Measurements from ENCODE around the gene APBB2. TPM values are rescaled to one million over a fixed set of nuclear protein-coding genes. Genes with fewer than 3 reads are reported as not detected.

APBB2 gene
- total and polyA plus RNA-seq, 9 donors: 27.3 to 50.6 (median 36.8) TPM

GRCh38 chr4:40991908-40992307 is 222.4 kb downstream of the APBB2 start:
- H3K36me3 ChIP-seq (ENCODE audit: control insufficient read depth, insufficient read depth, low read length): no peaks in the 10 kb centered on the region
- no peak overlapping the region for H3K4me3 ChIP-seq (ENCODE audit: low read length)
- no peak overlapping the region for H3K27ac ChIP-seq (ENCODE audit: low read length)
- peaks cover 10% of the 10 kb centered on the region for H3K4me1 ChIP-seq (ENCODE audit: control insufficient read depth, insufficient read depth, low read length)
- no peak for DNase-seq
- 100% methylated on average over 1 of the region's 3 CpGs for WGBS (ENCODE audit: insufficient coverage)
- no peaks in the 10 kb centered on the region for H3K9me3 ChIP-seq (replicated peaks; ENCODE audit: control insufficient read depth, low read depth, low read length)
- no peaks in the 10 kb centered on the region for H3K27me3 ChIP-seq (ENCODE audit: control insufficient read depth, insufficient read depth, low read length)

DNA sequence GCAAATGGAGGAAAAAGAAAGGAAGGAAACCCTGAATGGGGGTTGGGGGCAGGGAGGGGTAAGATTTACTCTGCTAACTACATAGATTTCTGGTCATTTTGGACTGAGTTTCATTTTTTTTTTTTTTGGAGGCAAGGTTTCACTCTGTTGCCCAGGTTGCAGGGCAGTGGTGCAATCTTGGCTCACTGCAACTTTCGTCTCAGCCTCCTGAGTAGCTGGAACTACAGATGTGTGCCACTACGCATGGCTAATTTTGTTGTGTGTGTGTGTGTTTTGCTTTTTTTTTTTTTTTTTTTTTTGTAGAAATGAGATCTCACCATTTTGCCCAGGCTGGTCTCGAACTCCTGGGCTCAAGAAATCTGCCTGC is 223.5 kb downstream of the APBB2 start:
- Histone ChIP-seq H3K27ac (ENCODE audit: low read length) (peak overlapping the region; percentile 38), H3K9me3 (replicated peaks; ENCODE audit: control insufficient read depth, low read depth, low read length) (no peaks in the 10 kb centered on the region), H3K27me3 (ENCODE audit: control insufficient read depth, insufficient read depth, low read length) (no peaks in the 10 kb centered on the region), H3K4me3 (ENCODE audit: low read length) (no peak overlapping the region), H3K4me1 (ENCODE audit: control insufficient read depth, insufficient read depth, low read length) (peaks cover 10% of the 10 kb centered on the region), H3K36me3 (ENCODE audit: control insufficient read depth, insufficient read depth, low read length) (no peaks in the 10 kb centered on the region)
- WGBS (ENCODE audit: insufficient coverage): 100% methylated on average over 1 of the region's 3 CpGs
- no peak for DNase-seq

DNA sequence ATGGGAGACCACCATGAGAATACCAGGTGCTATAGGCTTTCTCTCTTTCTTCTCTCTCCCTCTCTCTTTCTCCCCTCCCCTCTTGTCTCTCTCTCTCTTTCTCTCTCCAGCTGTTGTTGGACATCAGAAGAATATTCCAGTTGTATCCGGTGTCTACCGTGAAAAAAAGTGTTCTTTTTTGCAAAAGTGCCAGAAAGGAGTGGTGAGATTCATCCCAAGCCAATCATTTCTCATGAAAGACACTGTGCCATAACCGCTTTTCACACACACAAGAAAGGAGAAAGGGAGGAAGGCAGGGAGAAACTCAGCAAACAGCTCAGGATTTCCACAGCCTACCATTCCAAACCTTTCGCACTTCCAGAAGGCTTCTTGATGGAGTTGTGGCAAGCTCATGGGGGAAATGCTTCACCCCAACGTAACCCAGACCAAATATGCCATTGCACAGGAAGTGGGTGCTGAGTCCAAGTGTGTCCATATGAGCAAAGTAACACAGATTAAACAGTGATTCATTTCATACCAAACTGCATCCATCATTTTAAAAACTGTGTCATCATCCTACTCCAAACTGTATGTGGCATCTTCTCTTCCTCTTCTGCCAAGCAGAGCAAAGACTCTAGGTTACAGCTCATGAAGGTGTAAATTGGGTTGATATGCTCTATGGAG is 224.0 kb downstream of the APBB2 start:
- Histone ChIP-seq H3K36me3 (ENCODE audit: control insufficient read depth, insufficient read depth, low read length) (no peaks in the 10 kb centered on the region), H3K27ac (ENCODE audit: low read length) (peak overlapping the region; percentile 63)

DNA sequence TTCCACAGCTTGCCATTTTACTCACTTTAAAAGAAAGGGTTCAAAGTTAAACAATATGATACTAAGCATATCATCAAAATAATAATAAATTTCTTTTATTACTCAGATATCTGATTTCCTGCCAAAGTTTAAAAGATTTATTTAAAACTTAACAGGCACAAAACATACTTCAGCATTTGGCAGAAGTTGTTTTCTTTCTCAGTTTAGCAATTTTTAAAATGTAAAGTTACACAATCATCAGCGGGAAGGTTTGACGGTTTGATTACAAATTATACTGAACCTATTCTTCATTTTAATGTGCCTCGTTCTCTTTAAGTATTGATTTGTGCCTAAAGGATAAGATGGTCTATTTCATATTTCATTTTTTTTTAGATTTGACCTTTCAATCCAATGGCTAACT is 227.2 kb downstream of the APBB2 start:
- no CpG with 5 or more reads among the region's 3 CpGs for WGBS (ENCODE audit: insufficient coverage)

More for the DNA sequence above, 224.0 kb downstream of the APBB2 start:
- Histone ChIP-seq H3K4me1 (ENCODE audit: control insufficient read depth, insufficient read depth, low read length) (peaks cover 10% of the 10 kb centered on the region), H3K27me3 (ENCODE audit: control insufficient read depth, insufficient read depth, low read length) (no peaks in the 10 kb centered on the region), H3K9me3 (replicated peaks; ENCODE audit: control insufficient read depth, low read depth, low read length) (no peaks in the 10 kb centered on the region), H3K4me3 (ENCODE audit: low read length) (no peak overlapping the region)
- peak; percentile 63 for DNase-seq
- no CpG with 5 or more reads among the region's 5 CpGs for WGBS (ENCODE audit: insufficient coverage)

GRCh38 chr4:40986375-40986774 is 228.0 kb downstream of the APBB2 start:
- DNase-seq: peak; percentile 83
- no peaks in the 10 kb centered on the region for H3K9me3 ChIP-seq (replicated peaks; ENCODE audit: control insufficient read depth, low read depth, low read length)

More for the DNA sequence above, 227.2 kb downstream of the APBB2 start:
- no peak for DNase-seq
- peaks cover 10% of the 10 kb centered on the region for H3K4me1 ChIP-seq (ENCODE audit: control insufficient read depth, insufficient read depth, low read length)
- no peaks in the 10 kb centered on the region for H3K27me3 ChIP-seq (ENCODE audit: control insufficient read depth, insufficient read depth, low read length)
- no peak overlapping the region for H3K27ac ChIP-seq (ENCODE audit: low read length)
- H3K4me3 ChIP-seq (ENCODE audit: low read length): no peak overlapping the region
- H3K36me3 ChIP-seq (ENCODE audit: control insufficient read depth, insufficient read depth, low read length): no peaks in the 10 kb centered on the region
- H3K9me3 ChIP-seq (replicated peaks; ENCODE audit: control insufficient read depth, low read depth, low read length): no peaks in the 10 kb centered on the region

GRCh38 chr4:40984051-40984450 is 230.3 kb downstream of the APBB2 start:
- Histone ChIP-seq H3K9me3 (replicated peaks; ENCODE audit: control insufficient read depth, low read depth, low read length) (no peaks in the 10 kb centered on the region), H3K27ac (ENCODE audit: low read length) (no peak overlapping the region), H3K4me3 (ENCODE audit: low read length) (no peak overlapping the region), H3K27me3 (ENCODE audit: control insufficient read depth, insufficient read depth, low read length) (no peaks in the 10 kb centered on the region), H3K4me1 (ENCODE audit: control insufficient read depth, insufficient read depth, low read length) (peaks cover 1% of the 10 kb centered on the region), H3K36me3 (ENCODE audit: control insufficient read depth, insufficient read depth, low read length) (no peaks in the 10 kb centered on the region)
- peak; percentile 35 for DNase-seq
- WGBS (ENCODE audit: insufficient coverage): 22% methylated on average over 1 of the region's 4 CpGs

More at GRCh38 chr4:40986375-40986774, 228.0 kb downstream of the APBB2 start:
- H3K36me3 ChIP-seq (ENCODE audit: control insufficient read depth, insufficient read depth, low read length): no peaks in the 10 kb centered on the region
- WGBS (ENCODE audit: insufficient coverage): 50% methylated on average over 2 of the region's 3 CpGs
- no peak overlapping the region for H3K27ac ChIP-seq (ENCODE audit: low read length)
- H3K27me3 ChIP-seq (ENCODE audit: control insufficient read depth, insufficient read depth, low read length): no peaks in the 10 kb centered on the region
- H3K4me3 ChIP-seq (ENCODE audit: low read length): no peak overlapping the region
- H3K4me1 ChIP-seq (ENCODE audit: control insufficient read depth, insufficient read depth, low read length): peaks cover 10% of the 10 kb centered on the region

GRCh38 chr4:40980318-40980883 is 233.9 kb downstream of the APBB2 start:
- H3K36me3 ChIP-seq (ENCODE audit: control insufficient read depth, insufficient read depth, low read length): no peaks in the 10 kb centered on the region
- no peak overlapping the region for H3K4me3 ChIP-seq (ENCODE audit: low read length)
- H3K27ac ChIP-seq (ENCODE audit: low read length): no peak overlapping the region
- H3K9me3 ChIP-seq (replicated peaks; ENCODE audit: control insufficient read depth, low read depth, low read length): peaks cover 3% of the 10 kb centered on the region
- DNase-seq: no peak
- no peaks in the 10 kb centered on the region for H3K4me1 ChIP-seq (ENCODE audit: control insufficient read depth, insufficient read depth, low read length)
- WGBS (ENCODE audit: insufficient coverage): no CpG with 5 or more reads among the region's 1 CpG
- no peaks in the 10 kb centered on the region for H3K27me3 ChIP-seq (ENCODE audit: control insufficient read depth, insufficient read depth, low read length)

DNA sequence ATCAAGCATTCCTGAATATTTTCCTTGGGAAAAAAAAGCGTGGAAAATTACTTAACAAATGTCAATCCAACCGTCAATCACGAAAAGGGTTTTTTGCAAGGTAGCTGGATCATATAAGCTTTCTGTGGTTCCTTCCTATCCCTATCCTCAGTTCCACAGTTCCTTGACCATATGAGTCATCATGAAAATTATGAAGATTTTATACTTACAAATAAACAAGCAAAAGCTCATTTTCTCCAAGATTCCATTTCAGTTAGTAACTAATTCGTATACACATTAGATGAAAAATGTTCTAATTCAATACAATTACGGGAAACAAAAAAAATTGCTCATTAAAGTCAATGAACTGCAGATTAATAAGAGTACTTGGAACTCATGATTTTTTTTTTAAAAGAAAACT is 235.8 kb downstream of the APBB2 start:
- no CpG with 5 or more reads among the region's 5 CpGs for WGBS (ENCODE audit: insufficient coverage)
- no peak for DNase-seq
- no peaks in the 10 kb centered on the region for H3K27me3 ChIP-seq (ENCODE audit: control insufficient read depth, insufficient read depth, low read length)
- H3K9me3 ChIP-seq (replicated peaks; ENCODE audit: control insufficient read depth, low read depth, low read length): peaks cover 3% of the 10 kb centered on the region
- H3K36me3 ChIP-seq (ENCODE audit: control insufficient read depth, insufficient read depth, low read length): no peaks in the 10 kb centered on the region
- H3K4me1 ChIP-seq (ENCODE audit: control insufficient read depth, insufficient read depth, low read length): no peaks in the 10 kb centered on the region
- no peak overlapping the region for H3K4me3 ChIP-seq (ENCODE audit: low read length)
- no peak overlapping the region for H3K27ac ChIP-seq (ENCODE audit: low read length)

- Histone ChIP-seq H3K4me1 (ENCODE audit: control insufficient read depth, insufficient read depth, low read length) (no peaks in the 10 kb centered on the region), H3K27ac (ENCODE audit: low read length) (no peak overlapping the region), H3K4me3 (ENCODE audit: low read length) (no peak overlapping the region), H3K27me3 (ENCODE audit: control insufficient read depth, insufficient read depth, low read length) (no peaks in the 10 kb centered on the region), H3K36me3 (ENCODE audit: control insufficient read depth, insufficient read depth, low read length) (no peaks in the 10 kb centered on the region), H3K9me3 (replicated peaks; ENCODE audit: control insufficient read depth, low read depth, low read length) (peaks cover 3% of the 10 kb centered on the region)
- peak; percentile 74 for DNase-seq
These were observed 238.0 kb downstream of the APBB2 start for GRCh38 chr4:40976343-40976742.

DNA sequence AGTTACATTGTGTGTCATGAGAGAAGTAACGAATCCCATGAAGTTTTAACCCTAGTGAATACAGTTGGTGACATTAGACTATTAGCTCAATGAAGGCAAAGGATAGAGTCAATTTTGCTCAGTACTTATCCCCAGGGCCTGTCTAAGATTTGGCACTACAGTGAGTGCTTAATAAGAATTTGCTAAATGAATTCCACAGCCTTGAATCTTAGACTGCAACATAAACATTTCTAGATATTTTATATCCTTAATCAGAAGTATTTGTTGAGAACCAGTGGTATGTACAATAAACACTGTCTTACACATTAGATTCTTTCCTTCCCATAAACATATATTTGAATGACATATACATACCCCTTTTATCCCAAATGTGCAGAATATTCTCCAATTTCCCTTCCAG is 241.6 kb downstream of the APBB2 start:
- Histone ChIP-seq H3K4me3 (ENCODE audit: low read length) (no peak overlapping the region), H3K36me3 (ENCODE audit: control insufficient read depth, insufficient read depth, low read length) (no peaks in the 10 kb centered on the region), H3K27ac (ENCODE audit: low read length) (no peak overlapping the region), H3K4me1 (ENCODE audit: control insufficient read depth, insufficient read depth, low read length) (no peaks in the 10 kb centered on the region), H3K9me3 (replicated peaks; ENCODE audit: control insufficient read depth, low read depth, low read length) (no peaks in the 10 kb centered on the region), H3K27me3 (ENCODE audit: control insufficient read depth, insufficient read depth, low read length) (no peaks in the 10 kb centered on the region)
- no peak for DNase-seq
- 100% methylated on average over 1 of the region's 1 CpG for WGBS (ENCODE audit: insufficient coverage)

Data from muscle of leg (tissue), 11 donors.